RWPE2 (cell line): ENCODE results near the gene SLC7A6.

Source experiments
- ATAC-seq: fragments of 200-7000 bp; cut with Tn5 transposase; 3 replicates; pipeline ENCODE4 v1.9.1; 2021; ENCODE audit warnings: low read depth
- DNase-seq: peaks from one replicate; pipeline ENCODE4 v3.0.0-alpha.2; 2020; ENCODE audit warnings: low spot score
- H3K27ac ChIP-seq: fragments of 450-650 bp; 2 replicates; pipeline ENCODE4 v1.5.1; 2017; ENCODE audit warnings: mild to moderate bottlenecking; ENCODE audit not compliant: poor library complexity, severe bottlenecking
- H3K27me3 ChIP-seq: fragments of 250-450 bp; sonication (Bioruptor Pico); 2 replicates; pipeline ENCODE4 v1.5.1; 2021; ENCODE audit warnings: mild to moderate bottlenecking, moderate library complexity; ENCODE audit not compliant: insufficient read depth, poor library complexity, severe bottlenecking
- H3K36me3 ChIP-seq: fragments of 250-450 bp; sonication (Bioruptor Pico); 2 replicates; pipeline ENCODE4 v1.5.1; 2020; ENCODE audit warnings: low read depth, mild to moderate bottlenecking, moderate library complexity
- H3K4me1 ChIP-seq: fragments of 250-450 bp; sonication (Bioruptor Pico); 2 replicates; pipeline ENCODE4 v1.5.1; 2021; ENCODE audit warnings: mild to moderate bottlenecking, moderate library complexity; ENCODE audit not compliant: insufficient read depth, poor library complexity, severe bottlenecking
- H3K4me3 ChIP-seq: fragments of 250-450 bp; sonication (Bioruptor Pico); 2 replicates; pipeline ENCODE4 v1.5.1; 2021; ENCODE audit warnings: mild to moderate bottlenecking, moderate library complexity; ENCODE audit not compliant: severe bottlenecking
- H3K9me3 ChIP-seq: fragments of 250-450 bp; sonication (Bioruptor Pico); 2 replicates; pipeline ENCODE4 v1.5.1; 2021; ENCODE audit warnings: mild to moderate bottlenecking, moderate library complexity; ENCODE audit not compliant: severe bottlenecking
- TF ChIP-seq, protein P1 (sequence below): fragments of 450-650 bp; IDR thresholded peaks from one replicate; pipeline ENCODE4 v1.5.1; 2017; ENCODE audit warnings: mild to moderate bottlenecking, moderate library complexity; ENCODE audit not compliant: poor library complexity, severe bottlenecking

The SLC7A6 gene

DNA sequence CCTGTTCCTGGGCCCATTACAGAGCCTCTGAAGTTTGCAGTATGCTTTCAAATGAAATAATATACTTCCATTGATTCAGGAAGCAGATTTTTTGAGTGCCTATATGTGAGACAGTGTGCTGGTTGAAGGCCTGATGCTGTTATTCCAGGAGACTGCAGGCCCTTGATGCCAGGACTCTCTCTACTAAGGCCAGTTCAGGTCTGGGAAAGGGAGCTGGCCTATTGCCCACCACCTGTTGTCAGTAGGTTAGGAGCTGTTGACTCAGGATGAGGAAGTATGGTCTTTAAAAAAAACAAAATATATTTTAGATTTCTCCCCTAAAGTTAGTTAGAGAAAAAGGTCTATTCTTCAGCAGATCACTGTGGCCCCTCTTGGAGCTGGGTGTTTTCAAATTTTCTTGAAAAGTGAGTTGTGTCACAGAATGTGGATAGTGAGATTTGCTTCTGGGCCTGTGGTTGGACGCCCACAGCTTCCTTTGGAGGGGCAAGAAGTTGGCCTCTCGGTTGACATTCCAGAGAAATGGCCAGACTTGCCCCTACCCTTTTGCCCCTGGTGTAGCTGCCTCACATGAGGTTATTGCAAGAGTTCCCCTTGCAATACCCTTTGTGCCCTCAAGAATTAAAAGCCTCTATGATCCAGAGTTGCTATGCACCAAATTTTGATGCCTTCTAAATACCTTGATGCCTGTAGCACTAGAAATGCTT is 36.3 kb upstream of the SLC7A6 start:
- no peak overlapping the region for H3K27ac ChIP-seq
- no peak for ATAC-seq
- H3K27me3 ChIP-seq: no peaks in the 10 kb centered on the region
- DNase-seq: no peak
- H3K36me3 ChIP-seq: peaks cover 31% of the 10 kb centered on the region
- H3K4me3 ChIP-seq: no peak overlapping the region
- TF ChIP-seq, protein P1, sequence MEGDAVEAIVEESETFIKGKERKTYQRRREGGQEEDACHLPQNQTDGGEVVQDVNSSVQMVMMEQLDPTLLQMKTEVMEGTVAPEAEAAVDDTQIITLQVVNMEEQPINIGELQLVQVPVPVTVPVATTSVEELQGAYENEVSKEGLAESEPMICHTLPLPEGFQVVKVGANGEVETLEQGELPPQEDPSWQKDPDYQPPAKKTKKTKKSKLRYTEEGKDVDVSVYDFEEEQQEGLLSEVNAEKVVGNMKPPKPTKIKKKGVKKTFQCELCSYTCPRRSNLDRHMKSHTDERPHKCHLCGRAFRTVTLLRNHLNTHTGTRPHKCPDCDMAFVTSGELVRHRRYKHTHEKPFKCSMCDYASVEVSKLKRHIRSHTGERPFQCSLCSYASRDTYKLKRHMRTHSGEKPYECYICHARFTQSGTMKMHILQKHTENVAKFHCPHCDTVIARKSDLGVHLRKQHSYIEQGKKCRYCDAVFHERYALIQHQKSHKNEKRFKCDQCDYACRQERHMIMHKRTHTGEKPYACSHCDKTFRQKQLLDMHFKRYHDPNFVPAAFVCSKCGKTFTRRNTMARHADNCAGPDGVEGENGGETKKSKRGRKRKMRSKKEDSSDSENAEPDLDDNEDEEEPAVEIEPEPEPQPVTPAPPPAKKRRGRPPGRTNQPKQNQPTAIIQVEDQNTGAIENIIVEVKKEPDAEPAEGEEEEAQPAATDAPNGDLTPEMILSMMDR: no peak
- H3K4me1 ChIP-seq: no peaks in the 10 kb centered on the region
- no peaks in the 10 kb centered on the region for H3K9me3 ChIP-seq

DNA sequence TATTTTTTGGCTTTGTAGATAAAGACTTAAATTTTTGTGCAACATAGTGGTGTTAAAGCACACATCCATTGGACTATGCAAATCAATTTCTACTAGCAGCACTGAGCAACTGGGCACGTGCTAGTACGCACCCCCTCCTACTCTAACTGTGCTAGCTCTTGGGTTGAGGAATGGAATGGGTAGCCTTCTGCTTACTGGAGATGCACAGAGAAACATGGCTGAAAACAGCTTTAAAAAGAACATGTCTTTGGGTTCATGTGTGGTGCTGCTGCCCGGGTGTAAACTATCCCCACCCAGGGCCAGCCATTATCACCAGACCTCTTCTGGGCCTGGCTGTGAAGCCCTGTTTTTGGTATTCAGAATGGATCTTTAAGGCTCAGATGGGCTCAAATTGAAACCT is 35.7 kb upstream of the SLC7A6 start:
- TF ChIP-seq, protein P1: no peak
- Histone ChIP-seq H3K27ac (no peak overlapping the region), H3K36me3 (peaks cover 37% of the 10 kb centered on the region), H3K4me3 (no peak overlapping the region), H3K9me3 (no peaks in the 10 kb centered on the region), H3K4me1 (peaks cover 2% of the 10 kb centered on the region), H3K27me3 (no peaks in the 10 kb centered on the region)
- DNase-seq (no peak), ATAC-seq (no peak)

DNA sequence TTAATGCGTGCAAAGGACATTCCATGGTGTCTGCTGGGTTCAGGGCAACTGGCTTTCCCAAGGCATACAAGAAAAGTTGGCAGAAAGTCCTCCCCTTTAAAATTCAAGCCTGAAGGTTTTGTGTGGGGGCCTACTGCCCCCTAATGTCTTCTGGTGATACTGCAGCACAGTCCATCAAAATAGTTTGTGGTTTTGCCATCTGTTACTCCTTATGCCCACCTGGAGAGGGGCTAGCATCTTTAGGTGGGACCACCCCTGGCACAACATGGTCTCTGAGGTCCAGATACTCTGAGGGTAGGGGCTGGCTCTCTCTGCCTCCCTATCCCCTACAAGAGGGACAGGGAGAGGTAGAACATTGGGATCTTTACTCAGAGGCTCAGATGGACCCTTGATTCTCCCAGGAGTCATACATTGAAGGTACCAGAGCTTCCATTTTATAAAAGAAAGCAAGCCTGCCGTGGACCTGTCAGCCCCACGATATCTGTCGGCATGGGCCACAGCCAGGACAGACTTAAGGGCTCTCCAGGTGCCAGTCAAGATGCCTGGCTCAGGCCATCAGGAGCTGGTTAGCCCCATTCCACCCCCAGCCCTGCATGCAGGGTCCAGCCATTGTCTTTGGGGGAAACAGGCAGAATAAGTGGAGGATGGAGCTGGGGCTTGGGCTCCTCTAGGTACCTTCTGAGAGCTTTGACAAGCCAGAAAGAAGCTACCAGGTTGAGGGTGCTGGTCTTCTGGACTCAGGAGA is 34.7 kb upstream of the SLC7A6 start:
- DNase-seq: no peak
- peaks cover 37% of the 10 kb centered on the region for H3K36me3 ChIP-seq
- H3K4me3 ChIP-seq: no peak overlapping the region
- TF ChIP-seq, protein P1: peak; percentile 90
- no peaks in the 10 kb centered on the region for H3K27me3 ChIP-seq
- H3K4me1 ChIP-seq: peaks cover 11% of the 10 kb centered on the region
- H3K9me3 ChIP-seq: no peaks in the 10 kb centered on the region
- no peak overlapping the region for H3K27ac ChIP-seq
- no peak for ATAC-seq

DNA sequence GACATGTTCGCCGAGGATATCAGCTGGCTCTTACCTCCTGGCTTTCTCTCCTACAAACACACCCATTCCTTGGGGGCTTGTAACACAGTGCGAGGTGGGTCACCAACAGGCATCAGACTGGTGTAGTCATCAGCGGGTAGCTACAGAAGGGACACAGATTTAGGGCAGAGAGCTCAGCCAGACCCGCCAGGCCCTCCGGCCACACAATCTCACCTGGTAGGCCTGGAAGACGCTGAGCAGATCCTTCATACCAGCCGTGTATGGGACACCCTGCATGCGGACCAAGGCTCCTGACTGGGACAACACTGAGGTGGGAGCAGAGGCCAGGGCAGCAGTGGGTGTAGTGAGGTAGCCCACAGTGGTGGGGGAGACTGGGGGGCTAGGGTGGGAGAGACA is 34.2 kb upstream of the SLC7A6 start:
- H3K9me3 ChIP-seq: no peaks in the 10 kb centered on the region
- TF ChIP-seq, protein P1: no peak
- no peak overlapping the region for H3K4me3 ChIP-seq
- H3K4me1 ChIP-seq: peaks cover 12% of the 10 kb centered on the region
- H3K27ac ChIP-seq: no peak overlapping the region
- ATAC-seq (no peak), DNase-seq (no peak)
- peaks cover 37% of the 10 kb centered on the region for H3K36me3 ChIP-seq
- no peaks in the 10 kb centered on the region for H3K27me3 ChIP-seq

DNA sequence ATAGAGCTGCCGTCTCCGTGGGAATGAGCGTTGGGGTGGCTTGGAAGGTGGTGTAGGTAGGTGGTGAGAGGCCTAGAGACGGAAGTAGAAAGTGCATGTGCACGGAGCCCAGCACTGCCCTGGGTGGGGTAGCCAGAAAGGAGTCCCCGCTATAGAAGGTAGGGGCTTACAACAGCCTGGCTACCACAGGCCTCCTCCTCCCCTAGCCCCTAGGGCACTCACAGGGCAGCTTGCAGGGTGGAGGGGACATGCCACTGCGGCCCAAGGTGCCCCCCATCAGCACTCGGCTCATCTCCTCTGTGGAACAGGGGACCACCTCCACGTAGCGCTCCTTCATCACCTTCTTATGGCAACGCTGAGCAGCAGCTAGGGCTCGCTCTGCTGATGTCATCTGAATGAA is 33.4 kb upstream of the SLC7A6 start:
- Histone ChIP-seq H3K4me3 (no peak overlapping the region), H3K27me3 (no peaks in the 10 kb centered on the region), H3K9me3 (no peaks in the 10 kb centered on the region), H3K36me3 (peaks cover 37% of the 10 kb centered on the region), H3K4me1 (peaks cover 12% of the 10 kb centered on the region), H3K27ac (no peak overlapping the region)
- DNase-seq (no peak), ATAC-seq (no peak)
- TF ChIP-seq, protein P1: no peak
